Activated CD4-positive, alpha-beta T cell treated with anti-CD3 and anti-CD28 coated beads, Interleukin-10, Interleukin-2, amounts not matched to agents 100 ng/mL and 50 ng/mL, durations not matched to agents 16 hours and 8 hours (primary cell): ENCODE measurements around the gene FOXF1.

Source experiments
- DNase-seq: peaks from one replicate; pipeline ENCODE4 v3.0.0-alpha.2; 2020

Gene FOXF1

GRCh38 chr16:86510465-86511261 lies at the start of gene FOXF1:
TSS of gene FOXF1 (plus strand) at chr16:86510527. CDS start at chr16:86510570, 43 bp downstream.
- peak; percentile 25 for DNase-seq

- no peak for DNase-seq
Measured at GRCh38 chr16:86461037-86461436, 49.3 kb upstream of the FOXF1 start.

DNA sequence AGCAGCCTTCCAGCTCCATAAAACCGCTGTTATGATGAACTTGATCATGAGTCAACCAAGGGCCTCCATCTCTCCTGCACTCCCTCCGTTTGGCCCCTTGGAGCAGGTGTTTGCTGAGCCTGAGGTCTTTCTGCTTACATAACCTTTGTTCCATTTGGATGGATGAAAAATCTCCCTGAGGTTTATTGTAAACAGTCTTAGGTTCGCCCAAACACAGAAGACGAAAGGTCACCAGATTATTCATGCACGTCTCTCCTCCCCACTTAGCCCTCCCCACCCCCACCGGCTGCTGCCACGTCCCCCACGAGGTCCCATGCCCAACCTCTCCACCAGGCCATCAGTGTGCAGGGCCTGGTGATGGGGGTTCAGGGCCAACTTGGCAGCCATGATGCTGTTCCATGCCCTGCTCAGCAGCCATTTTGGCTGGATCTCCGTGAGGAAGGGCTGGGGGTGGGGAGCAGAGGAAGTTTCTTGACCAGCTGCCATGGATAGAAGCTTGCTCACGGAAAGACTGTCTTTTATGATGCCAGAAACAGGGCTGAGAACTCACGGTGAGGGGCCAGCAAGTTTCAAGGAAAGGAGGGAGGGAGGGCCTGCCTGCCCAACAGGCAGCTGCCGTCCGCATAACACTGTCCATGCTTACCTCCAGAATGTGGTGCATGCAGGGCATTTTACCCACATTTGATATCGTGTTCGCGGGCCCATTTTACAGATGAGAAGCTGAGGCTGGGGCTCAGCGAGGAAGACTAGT lies 47.8 kb upstream of the FOXF1 start:
- DNase-seq: no peak

GRCh38 chr16:86464044-86464443 lies 46.3 kb upstream of the FOXF1 start:
- no peak for DNase-seq

DNA sequence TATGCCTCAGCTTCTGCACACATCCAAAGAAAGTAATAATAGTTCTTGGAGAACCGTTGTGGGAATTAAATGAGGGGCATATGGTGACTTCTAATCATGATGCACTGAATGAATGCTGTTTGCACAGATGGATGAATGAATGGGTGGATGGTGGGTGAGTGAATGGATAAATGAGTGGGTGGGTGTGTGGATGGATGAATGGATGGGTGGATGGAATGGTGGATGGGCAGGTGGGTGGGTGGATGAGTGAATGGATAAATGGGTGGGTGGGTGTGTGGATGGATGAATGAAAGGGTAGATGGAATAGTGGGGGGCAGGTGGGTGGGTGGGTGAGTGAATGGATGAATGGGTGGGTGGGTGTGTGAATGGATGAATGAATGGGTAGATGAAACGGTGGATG lies 44.9 kb upstream of the FOXF1 start:
- no peak for DNase-seq

DNA sequence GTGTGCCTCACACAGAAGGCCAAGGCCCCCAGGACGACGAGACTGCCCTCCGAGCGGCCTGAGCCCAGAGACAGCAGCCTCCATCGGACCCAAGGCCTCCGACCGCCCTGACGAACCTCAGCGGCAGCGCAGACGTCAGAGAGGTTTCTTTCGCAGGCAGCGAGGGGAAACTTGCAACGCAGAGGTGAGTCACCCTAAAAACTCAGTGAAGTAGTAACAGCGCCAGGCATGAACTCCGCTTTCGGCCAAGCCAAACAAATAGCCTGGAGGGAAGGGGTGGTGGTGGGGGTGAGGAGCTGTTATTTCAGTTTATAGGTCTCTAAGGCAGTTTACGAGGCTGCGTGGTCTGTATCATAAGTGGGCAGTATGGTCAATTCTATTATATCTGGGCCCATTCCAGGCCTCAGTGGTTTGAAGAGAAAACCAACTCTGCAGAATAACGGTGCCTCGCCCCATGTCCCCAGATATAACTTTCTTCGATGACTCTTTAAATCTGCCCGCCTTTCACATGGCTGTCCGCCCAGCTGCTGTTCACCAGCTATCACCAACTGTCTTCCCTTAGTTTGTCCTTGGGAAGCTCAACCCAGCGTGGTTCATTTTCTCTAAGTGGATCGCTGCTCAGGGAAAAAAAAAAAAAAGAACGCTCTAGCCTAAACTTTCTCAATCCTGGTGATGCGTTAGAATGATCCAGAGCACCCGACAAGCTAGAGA lies 43.5 kb upstream of the FOXF1 start:
- no peak for DNase-seq

DNA sequence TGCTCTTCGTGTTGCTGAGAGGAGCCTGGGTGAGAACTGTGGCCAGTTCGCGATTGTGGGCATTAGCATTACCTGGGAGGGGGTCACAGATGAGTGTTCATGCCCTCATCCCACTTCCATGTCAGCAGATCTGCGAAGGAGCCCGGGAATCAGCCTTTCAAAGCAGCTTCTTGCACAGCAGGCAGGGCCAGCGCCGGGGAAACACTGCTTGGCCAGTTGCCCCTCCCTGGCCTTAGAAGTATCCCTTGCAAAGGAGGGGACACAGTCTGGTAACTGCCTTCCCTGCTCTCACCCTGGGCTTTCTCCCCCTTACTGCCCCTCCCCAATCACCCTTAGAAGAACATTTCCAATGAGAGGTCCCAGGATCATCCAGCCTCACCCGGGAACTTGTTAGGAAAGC lies 42.8 kb upstream of the FOXF1 start:
- no peak for DNase-seq

- DNase-seq: no peak
Measured at GRCh38 chr16:86470964-86471363, 39.4 kb upstream of the FOXF1 start.

- DNase-seq: no peak
Measured at GRCh38 chr16:86471896-86472295, 38.4 kb upstream of the FOXF1 start.

DNA sequence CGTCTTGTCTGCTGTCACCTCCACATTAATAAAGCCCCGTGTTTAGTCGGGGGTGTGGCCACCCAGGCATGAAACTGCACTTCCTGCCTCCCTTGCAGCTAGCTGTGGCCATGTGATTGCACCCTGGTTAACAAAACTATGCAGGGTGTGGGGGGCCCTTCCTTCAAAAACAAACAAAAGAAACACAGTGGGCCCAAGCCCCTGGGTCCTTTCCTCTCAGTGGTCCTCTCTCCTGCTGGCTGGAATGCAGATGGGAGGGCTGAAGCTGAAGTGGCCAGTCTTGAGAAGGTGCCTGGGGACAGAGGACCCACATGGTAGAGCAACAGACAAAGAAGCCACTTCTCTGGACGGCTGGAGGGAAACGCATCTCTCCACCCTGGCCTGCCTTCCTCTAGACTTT lies 38.0 kb upstream of the FOXF1 start:
- no peak for DNase-seq

GRCh38 chr16:86476956-86477534 lies 33.3 kb upstream of the FOXF1 start:
- no peak for DNase-seq

GRCh38 chr16:86477642-86478041 lies 32.7 kb upstream of the FOXF1 start:
- DNase-seq: no peak

DNA sequence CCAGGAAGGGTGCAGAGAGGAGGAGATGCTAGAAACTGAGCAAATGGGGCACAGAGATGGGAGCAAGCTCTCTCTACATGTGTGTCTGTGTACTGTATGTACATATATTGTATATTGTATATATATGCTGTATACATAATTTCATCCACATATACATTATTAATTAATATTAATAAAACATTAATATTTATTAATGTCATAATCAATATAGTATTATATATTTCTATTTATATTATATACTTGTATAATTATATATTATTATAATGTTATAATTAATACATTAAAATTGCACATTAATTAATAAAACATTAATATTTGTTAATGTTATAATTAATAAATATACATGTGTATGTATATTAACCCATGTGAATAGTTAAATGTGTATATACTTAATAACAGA lies 31.5 kb upstream of the FOXF1 start:
- DNase-seq: no peak

DNA sequence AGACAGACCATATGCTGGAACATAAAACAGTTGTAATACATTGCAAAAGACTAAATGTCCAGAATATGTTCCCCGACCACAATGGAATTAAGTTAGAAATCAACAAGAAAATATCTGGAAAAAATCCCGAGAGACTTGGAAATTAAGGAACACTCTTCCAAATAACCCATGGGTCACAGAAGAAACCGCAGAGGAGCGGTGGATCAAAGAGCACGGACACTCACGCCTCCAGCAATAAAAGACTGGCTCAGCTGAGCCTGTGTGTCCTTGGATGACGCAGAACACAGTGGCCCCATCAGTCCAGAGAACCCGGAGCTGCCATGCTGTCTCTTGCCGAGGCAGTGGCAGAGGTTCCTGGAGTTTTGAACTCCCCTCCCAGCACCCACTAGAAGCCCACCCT lies 30.9 kb upstream of the FOXF1 start:
- no peak for DNase-seq

GRCh38 chr16:86480444-86480843 lies 29.9 kb upstream of the FOXF1 start:
- no peak for DNase-seq

GRCh38 chr16:86481607-86482006 lies 28.7 kb upstream of the FOXF1 start:
- no peak for DNase-seq

DNA sequence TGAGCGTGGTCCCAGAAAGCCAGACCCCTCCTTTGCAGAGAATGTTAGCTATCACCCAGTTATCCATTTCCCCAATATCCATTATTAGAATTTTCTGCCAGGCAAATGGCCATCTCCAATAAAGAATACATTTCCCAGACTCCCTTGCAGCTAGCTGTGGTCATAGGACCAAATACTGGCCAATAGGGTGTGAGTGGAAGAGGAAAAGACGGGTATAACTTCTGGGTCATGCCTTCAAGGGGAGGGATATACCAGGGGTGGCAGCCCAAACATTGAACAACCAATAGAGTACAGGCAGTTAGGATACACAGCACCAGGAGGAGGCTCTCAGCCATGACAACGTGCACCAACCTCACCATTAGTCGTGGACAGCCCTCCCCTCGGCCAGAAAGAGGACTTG lies 26.1 kb upstream of the FOXF1 start:
- DNase-seq: no peak

DNA sequence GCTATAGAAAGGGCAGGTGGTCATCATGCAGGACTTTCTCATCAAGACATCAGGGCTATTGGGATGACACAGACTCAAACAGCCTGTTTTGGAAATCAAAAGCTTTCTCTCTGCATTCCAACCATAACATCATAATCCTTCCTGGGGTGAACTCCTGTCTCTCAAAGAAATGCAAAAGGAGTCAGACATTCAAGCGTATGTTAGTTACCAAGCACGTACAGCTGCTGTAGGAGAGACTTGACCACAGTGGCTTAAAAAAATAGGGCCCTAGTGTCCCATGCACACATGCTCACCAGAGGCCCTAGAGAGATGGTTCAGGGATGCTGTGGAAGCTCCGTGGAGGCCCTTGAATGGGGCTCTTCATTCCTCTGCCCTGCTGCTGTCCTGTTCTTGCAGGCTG lies 24.6 kb upstream of the FOXF1 start:
- DNase-seq: no peak

DNA sequence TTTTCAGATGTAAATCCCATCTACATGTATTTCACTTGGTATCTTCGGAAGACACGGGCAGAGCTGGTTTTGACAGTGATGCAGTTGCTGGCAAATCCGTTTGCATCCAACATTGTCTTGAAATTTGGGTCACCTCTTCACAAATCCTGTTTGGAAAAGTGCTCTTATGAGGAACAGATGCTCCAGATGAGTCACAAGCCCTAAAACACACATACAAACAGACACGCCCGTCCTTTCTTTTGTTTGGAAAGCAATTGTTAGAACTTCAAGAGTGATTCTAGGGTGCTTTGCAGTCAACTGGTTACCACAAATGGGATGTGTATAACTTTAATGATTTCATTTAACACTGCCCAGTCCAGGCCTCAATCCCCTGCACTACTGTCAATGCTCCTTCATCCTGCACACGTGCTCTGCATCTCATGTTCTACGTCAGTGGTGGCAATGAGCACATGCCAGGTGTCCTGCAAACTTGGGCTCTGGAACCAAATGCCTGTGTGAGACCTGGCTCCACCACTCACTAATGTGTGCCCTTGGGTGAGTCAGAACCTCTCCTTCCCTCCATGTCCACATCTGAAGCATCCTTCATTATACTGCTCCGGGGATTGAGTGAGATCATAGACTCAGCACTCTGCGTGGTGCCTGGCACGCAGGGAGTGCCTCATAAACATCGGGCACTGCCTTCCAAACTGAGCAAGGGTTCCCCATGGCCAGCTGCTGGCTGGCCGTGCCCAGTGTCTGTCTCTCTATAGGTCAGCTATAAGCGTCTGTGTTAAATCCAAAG lies 19.3 kb upstream of the FOXF1 start:
- DNase-seq: no peak

DNA sequence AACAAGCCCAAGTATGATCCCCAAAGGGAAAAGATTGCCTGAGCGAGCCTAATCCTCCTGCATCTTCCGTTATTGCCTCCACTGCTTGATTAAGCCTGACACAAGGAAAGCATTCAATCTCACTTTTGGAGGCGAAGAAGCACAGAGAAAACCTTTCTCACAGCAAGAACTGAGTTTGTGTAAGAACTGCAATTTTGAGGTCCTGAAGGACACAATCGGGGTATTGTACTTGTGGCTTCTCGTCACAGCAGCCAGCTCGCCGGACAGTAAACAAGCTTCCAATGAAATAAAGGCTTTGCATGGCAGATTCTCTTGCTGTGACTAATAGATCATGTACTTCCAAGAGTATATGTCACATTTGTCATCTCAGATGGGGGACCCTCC lies 18.7 kb upstream of the FOXF1 start:
- DNase-seq: no peak

- DNase-seq: no peak
Measured at GRCh38 chr16:86492267-86492960, 17.9 kb upstream of the FOXF1 start.
